Trophoblast cell (in vitro differentiated cells and primary cell): ENCODE data around the gene EPAS1. TPM values are rescaled to one million over a fixed set of nuclear protein-coding genes. Genes with fewer than 3 reads are reported as not detected.

ENCODE experiments used
- DNase-seq, 2 donors: peaks; one replicate each; pipeline ENCODE4 v3.0.0-alpha.2; 2016
- H2AFZ ChIP-seq: 2 replicates; pipeline ENCODE4 v1.6.1; 2013; ENCODE audit warnings: low read length, moderate library complexity, mild to moderate bottlenecking; ENCODE audit not compliant: insufficient read depth, poor library complexity
- H2AK5ac ChIP-seq: 2 replicates; pipeline ENCODE4 v1.6.1; 2013; ENCODE audit warnings: mild to moderate bottlenecking, low read length
- H2BK120ac ChIP-seq: 2 replicates; pipeline ENCODE4 v1.6.1; 2013; ENCODE audit warnings: low read length, mild to moderate bottlenecking, moderate library complexity; ENCODE audit not compliant: insufficient read depth, poor library complexity
- H2BK12ac ChIP-seq: 2 replicates; pipeline ENCODE4 v1.6.1; 2013; ENCODE audit warnings: mild to moderate bottlenecking, low read length, moderate library complexity
- H2BK5ac ChIP-seq: 2 replicates; pipeline ENCODE4 v1.6.1; 2013; ENCODE audit warnings: low read length, low read depth, moderate library complexity, mild to moderate bottlenecking; ENCODE audit not compliant: poor library complexity
- H3K14ac ChIP-seq: 2 replicates; pipeline ENCODE4 v1.6.1; 2013; ENCODE audit warnings: mild to moderate bottlenecking, low read length
- H3K18ac ChIP-seq: 2 replicates; pipeline ENCODE4 v1.6.1; 2013; ENCODE audit warnings: mild to moderate bottlenecking, low read length
- H3K23ac ChIP-seq: 2 replicates; pipeline ENCODE4 v1.6.1; 2013; ENCODE audit warnings: low read length
- H3K27ac ChIP-seq: 2 replicates; pipeline ENCODE4 v1.5.1; 2013; ENCODE audit warnings: low read depth, mild to moderate bottlenecking, inconsistent platforms, low read length, moderate library complexity
- H3K27me3 ChIP-seq: 2 replicates; pipeline ENCODE4 v1.6.1; 2013; ENCODE audit warnings: inconsistent platforms, mild to moderate bottlenecking, low read length, moderate library complexity; ENCODE audit not compliant: insufficient read depth
- H3K36me3 ChIP-seq, 2 experiments: 1 replicate in 1 of 2; 2 replicates in 1 of 2; pipeline ENCODE4 v1.6.1; 2013; ENCODE audit warnings: low read length in 2 of 2, mild to moderate bottlenecking in 2 of 2, moderate library complexity in 1 of 2; ENCODE audit not compliant: insufficient read depth in 2 of 2, control insufficient read depth in 1 of 2
- H3K4ac ChIP-seq: 2 replicates; pipeline ENCODE4 v1.6.1; 2013; ENCODE audit warnings: low read depth, mild to moderate bottlenecking, low read length, moderate library complexity
- H3K4me1 ChIP-seq, 2 experiments: 1 replicate in 1 of 2; 2 replicates in 1 of 2; pipeline ENCODE4 v1.6.1; 2013; ENCODE audit warnings: low read length in 2 of 2, mild to moderate bottlenecking in 2 of 2, moderate library complexity in 1 of 2; ENCODE audit not compliant: insufficient read depth in 2 of 2, control insufficient read depth in 1 of 2
- H3K4me2 ChIP-seq: 2 replicates; pipeline ENCODE4 v1.6.1; 2013; ENCODE audit warnings: inconsistent platforms, mild to moderate bottlenecking, low read length, moderate library complexity
- H3K4me3 ChIP-seq: 2 replicates; pipeline ENCODE4 v1.5.1; 2013; ENCODE audit warnings: mild to moderate bottlenecking, low read depth, low read length, inconsistent platforms
- H3K79me1 ChIP-seq: one replicate; pipeline ENCODE4 v1.6.1; 2013; ENCODE audit warnings: low read length
- H3K79me2 ChIP-seq: 2 replicates; pipeline ENCODE4 v1.6.1; 2013; ENCODE audit warnings: low read length, mild to moderate bottlenecking; ENCODE audit not compliant: control insufficient read depth, insufficient read depth, poor library complexity
- H3K9ac ChIP-seq: 2 replicates; pipeline ENCODE4 v1.6.1; 2013; ENCODE audit warnings: mild to moderate bottlenecking, low read length
- H3K9me3 ChIP-seq: 2 replicates; pipeline ENCODE4 v1.6.1; 2013; ENCODE audit warnings: low read depth, mild to moderate bottlenecking, control low read depth, inconsistent platforms, low read length; ENCODE audit not compliant: insufficient read depth
- H4K12ac ChIP-seq: 2 replicates; pipeline ENCODE4 v1.6.1; 2013; ENCODE audit warnings: low read depth, mild to moderate bottlenecking, low read length, moderate library complexity
- H4K8ac ChIP-seq: 2 replicates; pipeline ENCODE4 v1.6.1; 2013; ENCODE audit warnings: low read depth, mild to moderate bottlenecking, low read length, moderate library complexity
- H4K91ac ChIP-seq: one replicate; pipeline ENCODE4 v1.6.1; 2013; ENCODE audit warnings: low read depth, mild to moderate bottlenecking, low read length, moderate library complexity
- WGBS: extraction: QIAGEN DNeasy Blood & Tissue Kit; methylation state at CpG from one replicate; pipeline ENCODE4 v1.1.7; 2013; ENCODE audit warnings: missing lambda C conversion rate; ENCODE audit not compliant: insufficient read length, insufficient coverage; ENCODE audit errors: extremely low coverage; 5-methylcytosine and 5-hydroxymethylcytosine counted together
- polyA plus RNA-seq: library from polyadenylated mRNA; stranded (reverse); fragments of 200-250 nt; gene quantifications from 2 replicates; pipeline ENCODE4 v1.2.3, GENCODE V29; 2013

EPAS1 gene
- polyA plus RNA-seq = 1,165 and 1,253 TPM in 2 replicates

DNA sequence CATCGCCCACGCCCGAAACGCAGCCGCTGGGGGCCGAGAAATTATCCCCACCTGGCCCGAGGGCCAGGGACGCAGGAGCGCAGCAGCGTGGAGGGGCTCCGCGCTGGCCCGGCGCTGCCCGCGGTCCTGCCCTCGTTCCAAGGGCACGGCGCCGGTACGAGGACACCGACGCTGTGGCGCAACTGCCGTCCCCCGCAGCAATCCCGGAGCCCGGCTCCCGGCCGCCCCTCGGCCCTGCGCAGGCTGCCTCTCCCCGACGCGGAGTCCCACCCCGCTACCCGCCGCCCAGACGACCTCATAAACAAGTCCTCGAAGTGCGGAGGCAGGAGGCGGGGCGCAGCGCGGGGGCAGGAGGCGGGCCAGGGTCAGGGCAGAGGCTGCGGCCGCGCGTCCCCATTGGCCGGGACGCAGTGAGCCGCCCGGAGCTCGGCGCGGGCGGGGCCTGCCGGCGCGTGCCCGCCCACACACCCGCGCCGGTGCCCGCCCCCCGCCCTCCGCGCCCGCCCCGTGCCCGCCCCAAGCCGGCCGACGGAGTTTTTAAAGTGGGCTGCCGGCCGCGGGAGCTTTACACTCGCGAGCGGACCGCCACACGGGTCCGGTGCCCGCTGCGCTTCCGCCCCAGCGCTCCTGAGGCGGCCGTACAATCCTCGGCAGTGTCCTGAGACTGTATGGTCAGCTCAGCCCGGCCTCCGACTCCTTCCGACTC, at the start of gene EPAS1:
EPAS1 (plus strand) TSS at position 568 of the 706 bp plus-strand sequence. CDS start 505 bp downstream, outside the sequence.
- peak within 1 kb of the TSS; percentile 91 for H3K4me3 ChIP-seq
- H3K9ac ChIP-seq = peak within 1 kb of the TSS; percentile 93
- peak within 1 kb of the TSS; percentile 83 for H2BK12ac ChIP-seq
- peak within 1 kb of the TSS; percentile 99 for H3K4ac ChIP-seq
- H3K79me2 ChIP-seq = peaks cover 46% of the 10 kb centered on the region
- H3K36me3 ChIP-seq = peaks cover 14 to 19% of the 10 kb centered on the region in 2 experiments
- peaks cover 7 to 12% of the 10 kb centered on the region in 2 experiments for H3K4me1 ChIP-seq
- peak; percentile 91 to 93 for DNase-seq
- peak within 1 kb of the TSS; percentile 98 for H2BK5ac ChIP-seq
- H3K18ac ChIP-seq = peak within 1 kb of the TSS; percentile 91
- H4K12ac ChIP-seq = peak within 1 kb of the TSS; percentile 66
- no peaks in the 10 kb centered on the region for H3K9me3 ChIP-seq
- peak within 1 kb of the TSS; percentile 97 for H4K91ac ChIP-seq
- peak within 1 kb of the TSS; percentile 95 for H2AK5ac ChIP-seq
- peaks cover 45% of the 10 kb centered on the region for H3K79me1 ChIP-seq
- H3K23ac ChIP-seq = no peak within 1 kb of the TSS
- H2AFZ ChIP-seq = peak within 1 kb of the TSS; percentile 66
- peak within 1 kb of the TSS; percentile 95 for H2BK120ac ChIP-seq
- WGBS = no CpG with 5 or more reads among the region's 94 CpGs
- no peaks in the 10 kb centered on the region for H3K27me3 ChIP-seq
- peak within 1 kb of the TSS; percentile 98 for H3K14ac ChIP-seq
- peak within 1 kb of the TSS; percentile 84 for H4K8ac ChIP-seq
- H3K27ac ChIP-seq = peak within 1 kb of the TSS; percentile 82
- H3K4me2 ChIP-seq = peak within 1 kb of the TSS; percentile 82

GRCh38 chr2:46248171-46248570, 49.0 kb upstream of the EPAS1 start:
- H3K4me2 ChIP-seq = no peak overlapping the region
- H3K27me3 ChIP-seq = no peaks in the 10 kb centered on the region
- peaks cover 8% of the 10 kb centered on the region for H3K79me1 ChIP-seq
- H3K14ac ChIP-seq = no peak overlapping the region
- no peak for DNase-seq
- H2BK12ac ChIP-seq = no peak overlapping the region
- no peak overlapping the region for H3K18ac ChIP-seq
- no peak overlapping the region for H2BK120ac ChIP-seq
- no peaks in the 10 kb centered on the region for H3K36me3 ChIP-seq
- H4K12ac ChIP-seq = no peak overlapping the region
- H3K4me1 ChIP-seq = peaks cover 14 to 16% of the 10 kb centered on the region in 2 experiments
- no peak overlapping the region for H3K27ac ChIP-seq
- H3K23ac ChIP-seq = no peak overlapping the region
- H2BK5ac ChIP-seq = no peak overlapping the region
- H3K4me3 ChIP-seq = no peak overlapping the region
- H2AK5ac ChIP-seq = no peak overlapping the region
- H3K9ac ChIP-seq = no peak overlapping the region
- H3K9me3 ChIP-seq = no peaks in the 10 kb centered on the region
- H3K79me2 ChIP-seq = no peaks in the 10 kb centered on the region
- no peak overlapping the region for H4K8ac ChIP-seq
- H4K91ac ChIP-seq = no peak overlapping the region
- H2AFZ ChIP-seq = no peak overlapping the region
- H3K4ac ChIP-seq = no peak overlapping the region

DNA sequence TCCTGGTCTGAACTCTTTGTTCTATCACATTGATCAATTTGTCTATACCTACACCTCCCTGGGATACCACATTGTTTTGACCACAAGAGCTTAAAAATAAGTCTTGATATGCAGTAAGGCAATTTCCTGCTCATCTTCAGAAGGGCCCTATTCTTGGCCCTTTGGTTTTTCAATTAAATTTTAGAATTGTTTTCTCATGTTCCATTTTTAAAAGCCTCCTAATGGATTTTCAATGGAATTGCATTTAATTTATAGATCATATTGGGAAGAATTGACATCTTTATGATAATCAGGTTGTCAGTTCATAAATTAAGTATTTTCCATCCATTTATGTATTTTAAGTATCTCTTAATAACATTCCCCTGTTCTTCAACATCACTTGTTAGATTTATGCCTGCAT, 47.6 kb upstream of the EPAS1 start:
- H3K36me3 ChIP-seq = no peaks in the 10 kb centered on the region
- H3K14ac ChIP-seq = no peak overlapping the region
- no peak overlapping the region for H3K4me3 ChIP-seq
- H2BK120ac ChIP-seq = no peak overlapping the region
- H3K79me2 ChIP-seq = no peaks in the 10 kb centered on the region
- no peak overlapping the region for H3K18ac ChIP-seq
- no peak for DNase-seq
- H4K8ac ChIP-seq = no peak overlapping the region
- no peak overlapping the region for H2BK12ac ChIP-seq
- H3K4ac ChIP-seq = no peak overlapping the region
- no peak overlapping the region for H3K23ac ChIP-seq
- no peaks in the 10 kb centered on the region for H3K27me3 ChIP-seq
- H3K4me1 ChIP-seq = peaks cover 20 to 21% of the 10 kb centered on the region in 2 experiments
- H3K4me2 ChIP-seq = no peak overlapping the region
- H3K9me3 ChIP-seq = no peaks in the 10 kb centered on the region
- H2AFZ ChIP-seq = no peak overlapping the region
- peaks cover 11% of the 10 kb centered on the region for H3K79me1 ChIP-seq
- H4K91ac ChIP-seq = no peak overlapping the region
- H4K12ac ChIP-seq = no peak overlapping the region
- no peak overlapping the region for H3K9ac ChIP-seq
- no peak overlapping the region for H3K27ac ChIP-seq
- no peak overlapping the region for H2BK5ac ChIP-seq
- no peak overlapping the region for H2AK5ac ChIP-seq

GRCh38 chr2:46252891-46253659, 44.1 kb upstream of the EPAS1 start:
- no peaks in the 10 kb centered on the region for H3K27me3 ChIP-seq
- H2BK120ac ChIP-seq = no peak overlapping the region
- peak overlapping the region; percentile 51 for H4K91ac ChIP-seq
- no peaks in the 10 kb centered on the region for H3K9me3 ChIP-seq
- H2BK12ac ChIP-seq = peak overlapping the region; percentile 19
- no peaks in the 10 kb centered on the region for H3K79me2 ChIP-seq
- peaks cover 11% of the 10 kb centered on the region for H3K79me1 ChIP-seq
- WGBS = no CpG with 5 or more reads among the region's 5 CpGs
- H4K12ac ChIP-seq = no peak overlapping the region
- H3K9ac ChIP-seq = no peak overlapping the region
- peaks cover 20 to 23% of the 10 kb centered on the region in 2 experiments for H3K4me1 ChIP-seq
- no peak overlapping the region for H3K4me2 ChIP-seq
- H2AK5ac ChIP-seq = peak overlapping the region; percentile 33
- peak in 1 of 2 donors; percentile 42 for DNase-seq
- H3K14ac ChIP-seq = peak overlapping the region; percentile 3
- H3K27ac ChIP-seq = no peak overlapping the region
- H2BK5ac ChIP-seq = no peak overlapping the region
- H3K4ac ChIP-seq = no peak overlapping the region
- no peak overlapping the region for H3K4me3 ChIP-seq
- H3K36me3 ChIP-seq = no peaks in the 10 kb centered on the region
- H4K8ac ChIP-seq = no peak overlapping the region
- peak overlapping the region; percentile 51 for H3K18ac ChIP-seq
- H2AFZ ChIP-seq = peak overlapping the region; percentile 31
- no peak overlapping the region for H3K23ac ChIP-seq
